Measurements from ENCODE around the gene CHST1.

DNA sequence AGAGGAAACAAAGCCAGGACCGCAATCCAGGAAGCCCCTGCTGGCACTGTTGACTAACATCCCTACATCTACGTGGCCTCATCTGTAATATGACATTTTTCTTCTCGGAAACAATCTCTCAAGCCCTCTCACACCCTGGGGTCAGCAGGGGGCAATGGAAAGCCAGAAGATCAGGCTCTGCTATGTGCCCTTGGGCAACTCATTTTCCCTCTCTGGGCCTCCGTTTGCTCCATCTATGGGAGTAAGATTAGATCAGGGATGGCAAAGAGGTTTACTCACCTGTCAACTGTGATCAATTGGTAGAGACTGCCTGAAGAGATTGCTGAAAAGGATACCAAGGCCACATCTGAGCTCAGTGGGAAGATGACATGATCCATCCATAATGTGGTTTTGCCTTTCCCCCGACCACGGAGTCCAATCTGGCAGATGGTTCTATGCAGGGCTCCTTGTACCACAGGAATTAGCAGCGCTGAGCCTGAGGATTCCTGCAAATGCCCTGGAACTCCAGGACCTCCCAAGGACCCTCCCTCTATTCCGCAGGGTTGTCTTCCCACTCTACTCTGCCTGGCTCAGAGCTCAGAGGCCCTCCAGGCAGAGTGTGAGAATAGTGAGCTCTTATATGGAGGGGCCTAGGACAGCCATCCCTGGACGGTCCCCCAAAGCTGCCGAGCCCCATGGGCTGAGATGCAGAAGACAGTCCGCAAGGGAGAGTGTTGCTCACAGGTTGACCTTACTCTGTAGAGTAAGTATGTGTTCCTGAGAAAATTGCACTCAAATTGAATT, 66.1 kb downstream of the CHST1 start:
- TF ChIP-seq CTCF (IDR thresholded peaks at IDR 0.05) (no peak), EZH2 (IDR thresholded peaks at IDR 0.05) (no peak), EZH2phosphoT487 (IDR thresholded peaks at IDR 0.05) (no peak)
